HG02885 (cell line): Measurements from ENCODE around the gene KNDC1.
"Not testable (repeated sequence)": the region's sequence is repeated elsewhere in the genome, so short reads cannot be mapped to it uniquely, and the experiment has no call there.

Source experiments
- ATAC-seq: cut with Tn5 transposase; IDR thresholded peaks from one replicate; pipeline ENCODE4 v1.9.1; 2021; ENCODE audit warnings: mild to moderate bottlenecking; ENCODE audit not compliant: unreplicated experiment, poor library complexity

Gene KNDC1

GRCh38 chr10:133159950-133160825 lies at the start of gene KNDC1:
Gene KNDC1, plus strand, starts transcription at chr10:133160219. Its CDS starts 249 bp downstream, at chr10:133160468.
- ATAC-seq, result no peak

DNA sequence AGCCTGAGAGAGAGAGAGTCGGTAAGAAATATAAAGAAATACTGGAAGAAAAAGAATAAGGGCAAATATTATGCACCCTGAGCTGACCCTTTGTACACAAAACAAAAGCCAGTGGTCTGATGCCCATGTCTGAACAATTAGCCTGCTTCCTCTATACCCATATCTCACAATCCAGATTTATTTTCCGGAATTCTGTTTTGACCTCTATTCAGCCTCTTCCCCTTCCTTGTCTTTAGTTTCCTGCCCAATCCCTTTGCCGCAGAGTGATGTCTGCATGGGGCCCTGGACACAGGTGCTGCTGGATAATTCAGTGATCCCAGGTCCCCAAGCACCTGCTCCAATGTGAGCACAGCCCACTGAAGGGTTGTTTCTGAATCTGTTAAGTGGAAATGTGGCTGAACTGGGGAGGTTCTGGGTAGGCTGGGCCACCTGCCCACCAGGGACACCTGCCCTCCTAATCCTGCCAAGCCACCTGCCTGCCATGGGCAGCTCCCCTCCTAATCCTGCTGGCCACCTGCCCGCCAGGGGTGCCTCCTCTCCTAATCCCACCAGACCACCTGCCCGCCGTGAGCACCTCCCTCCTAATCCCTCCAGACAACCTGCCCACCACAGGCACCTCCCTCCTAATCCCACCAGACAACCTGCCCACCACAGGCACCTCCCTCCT lies 49.3 kb upstream of the KNDC1 start:
- no peak for ATAC-seq

DNA sequence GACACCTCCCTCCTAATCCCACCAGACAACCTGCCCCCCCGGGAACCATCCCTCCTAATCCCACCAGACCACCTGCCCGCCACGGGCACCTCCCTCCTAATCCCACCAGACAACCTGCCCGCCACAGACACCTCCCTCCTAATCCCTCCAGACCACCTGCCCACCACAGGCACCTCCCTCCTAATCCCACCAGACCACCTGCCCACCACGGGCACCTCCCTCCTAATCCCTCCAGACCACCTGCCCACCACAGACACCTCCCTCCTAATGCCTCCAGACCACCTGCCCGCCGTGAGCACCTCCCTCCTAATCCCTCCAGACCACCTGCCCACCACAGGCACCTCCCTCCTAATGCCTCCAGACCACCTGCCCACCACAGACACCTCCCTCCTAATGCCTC lies 48.4 kb upstream of the KNDC1 start:
- not testable (repeated sequence) for ATAC-seq

GRCh38 chr10:133113146-133113830 lies 46.7 kb upstream of the KNDC1 start:
- no peak for ATAC-seq

DNA sequence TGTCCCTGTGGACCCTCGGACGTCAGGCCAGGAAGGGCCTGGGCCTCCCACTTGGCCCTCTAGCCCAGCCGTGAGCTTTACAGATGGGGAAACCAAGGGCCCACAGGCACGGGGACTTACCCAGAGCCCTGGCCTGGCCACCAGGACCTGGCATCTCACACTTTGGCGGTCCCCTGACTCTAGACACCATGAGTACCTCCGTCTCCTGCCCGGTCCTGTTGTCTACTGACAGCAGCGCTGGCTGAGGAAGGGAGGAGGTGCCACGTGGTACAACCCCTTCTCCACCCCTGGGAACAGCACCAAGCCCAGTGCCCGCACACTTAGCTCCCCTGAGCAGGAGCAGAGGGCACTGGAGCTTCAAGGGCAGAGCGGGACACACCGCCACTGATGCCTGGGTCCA lies 46.2 kb upstream of the KNDC1 start:
- ATAC-seq, result no peak

DNA sequence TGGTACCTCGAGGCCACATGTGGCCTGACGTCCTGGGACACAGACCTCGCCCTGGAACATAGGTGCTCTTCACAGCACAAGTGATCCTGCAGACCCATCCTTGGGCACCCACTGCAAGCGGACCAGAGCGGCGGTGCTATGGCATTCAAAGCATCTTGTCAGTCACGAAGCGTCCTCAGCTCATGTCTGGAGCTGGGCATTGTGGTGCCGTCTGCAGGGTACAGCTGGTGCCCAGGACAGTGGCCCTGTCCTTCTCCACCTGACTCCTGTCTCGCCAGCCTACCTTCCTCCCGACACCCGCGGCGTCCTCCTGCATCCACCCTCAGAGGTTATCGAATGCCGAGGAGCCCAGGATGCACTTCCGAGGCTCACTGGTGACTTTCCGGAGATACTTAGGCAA lies 45.8 kb upstream of the KNDC1 start:
- no peak for ATAC-seq

GRCh38 chr10:133114726-133115452 lies 45.1 kb upstream of the KNDC1 start:
- ATAC-seq, result no peak

DNA sequence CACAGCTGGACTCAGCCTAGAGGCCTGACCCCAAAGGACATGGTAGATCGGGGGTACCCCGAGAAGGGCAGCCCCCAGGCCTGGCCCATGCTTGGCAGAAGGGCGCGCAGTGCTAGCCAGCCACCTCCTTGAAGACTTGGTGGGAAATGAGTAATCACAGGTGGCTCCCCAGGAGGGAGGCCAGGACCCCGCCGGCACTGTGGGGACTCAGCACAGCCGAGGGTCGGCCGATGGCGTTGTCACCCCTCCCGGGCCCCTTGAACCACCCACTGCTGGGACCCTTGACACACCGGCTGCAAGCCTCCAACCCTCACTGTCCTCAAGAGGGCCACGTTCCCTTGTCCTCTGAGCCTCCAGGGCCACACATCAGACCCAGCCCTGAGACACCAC lies 44.6 kb upstream of the KNDC1 start:
- ATAC-seq, result no peak

DNA sequence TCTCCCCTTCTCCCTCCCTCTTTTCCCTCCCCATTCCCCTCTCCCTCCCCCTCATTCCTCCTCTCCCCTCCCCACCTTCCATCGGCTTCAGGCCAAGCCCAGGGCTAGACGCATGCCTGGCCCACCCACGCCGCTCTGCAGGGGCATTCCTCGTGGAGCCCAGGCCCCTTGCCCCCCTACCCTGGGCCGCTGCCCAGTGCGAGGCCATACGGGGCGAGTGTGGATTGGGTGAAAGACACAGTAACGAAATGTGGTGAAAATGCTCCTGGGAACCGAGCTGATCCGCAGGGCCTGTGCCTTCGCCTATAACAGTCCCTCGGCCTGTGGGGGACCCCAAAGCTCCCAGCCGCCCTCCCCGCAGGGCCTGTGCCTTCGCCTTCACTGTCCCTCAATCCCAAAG lies 44.0 kb upstream of the KNDC1 start:
- ATAC-seq, result no peak

DNA sequence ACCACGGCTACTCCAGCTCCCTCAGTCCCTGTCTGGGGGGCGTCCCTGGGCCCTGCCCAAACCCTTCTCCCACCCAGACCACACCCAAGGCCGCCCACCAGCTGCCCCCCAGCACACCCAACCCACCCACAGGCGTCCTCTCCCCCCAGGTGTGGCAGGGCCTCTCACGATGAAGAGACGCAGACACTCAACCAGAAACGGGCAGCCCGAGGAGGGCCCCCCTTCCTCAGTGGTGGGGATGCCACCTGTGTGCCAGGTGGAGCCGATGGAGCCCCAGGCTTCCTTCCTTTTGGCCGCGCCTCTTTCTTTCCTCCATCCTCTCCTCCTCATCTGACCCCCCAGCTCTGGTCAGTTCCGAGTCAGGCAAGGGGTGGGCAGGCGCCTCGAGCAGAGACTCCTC lies 43.6 kb upstream of the KNDC1 start:
- no peak for ATAC-seq

DNA sequence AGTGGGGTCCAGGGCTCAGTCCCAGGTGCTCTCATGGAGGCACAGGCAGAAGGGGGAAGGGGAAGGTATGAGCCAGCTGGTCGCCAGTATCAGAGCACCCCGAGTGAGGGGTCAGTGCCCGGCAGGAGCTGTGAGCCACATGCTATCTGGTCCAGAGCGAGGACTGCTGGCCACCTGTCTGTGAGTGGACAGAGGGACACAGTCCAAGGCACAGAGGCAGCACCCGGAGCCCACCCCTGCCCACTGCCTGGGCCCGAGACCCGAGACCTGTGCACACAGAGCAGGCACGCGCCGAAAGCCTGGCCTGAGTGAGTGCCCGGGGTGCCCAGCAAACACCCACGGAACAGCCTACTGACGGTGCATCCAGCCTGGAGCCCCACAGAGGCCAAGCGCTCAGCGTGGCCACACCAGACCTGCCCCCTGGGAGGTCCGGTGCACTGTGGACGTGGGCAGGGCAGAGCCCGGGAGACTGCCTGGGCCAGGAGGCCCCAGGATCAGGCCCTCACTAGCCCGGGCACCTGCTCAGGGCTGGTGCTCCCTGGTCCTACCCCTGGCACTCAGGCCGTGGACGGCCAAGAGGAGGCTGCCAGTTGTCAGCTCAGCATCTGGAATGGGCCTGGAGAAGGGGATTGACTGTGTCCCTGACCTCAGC lies 42.9 kb upstream of the KNDC1 start:
- ATAC-seq, result no peak

- no peak for ATAC-seq
Observed at GRCh38 chr10:133117688-133118071, 42.3 kb upstream of the KNDC1 start.

DNA sequence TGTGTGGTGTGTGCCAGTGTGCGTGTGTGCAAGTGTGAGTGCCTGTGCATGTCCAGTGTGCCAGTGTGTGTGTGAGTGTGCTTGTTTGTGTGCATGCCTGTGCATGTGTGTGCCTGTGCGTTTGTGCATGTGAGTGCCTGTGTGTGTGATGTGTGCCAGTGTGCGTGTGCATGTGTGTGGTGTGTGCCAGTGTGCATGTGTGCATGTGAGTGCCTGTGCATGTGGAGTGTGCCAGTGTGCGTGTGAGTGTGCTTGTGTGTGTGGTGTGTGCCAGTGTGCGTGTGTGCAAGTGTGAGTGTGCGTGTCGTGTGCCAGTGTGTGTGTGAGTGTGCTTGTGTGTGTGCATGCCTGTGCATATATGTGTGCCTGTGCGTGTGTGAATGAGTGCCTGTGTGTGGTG lies 38.5 kb upstream of the KNDC1 start:
- no peak for ATAC-seq

GRCh38 chr10:133122171-133122935 lies 37.7 kb upstream of the KNDC1 start:
- ATAC-seq, result no peak

GRCh38 chr10:133123050-133123745 lies 36.8 kb upstream of the KNDC1 start:
- ATAC-seq, result no peak

DNA sequence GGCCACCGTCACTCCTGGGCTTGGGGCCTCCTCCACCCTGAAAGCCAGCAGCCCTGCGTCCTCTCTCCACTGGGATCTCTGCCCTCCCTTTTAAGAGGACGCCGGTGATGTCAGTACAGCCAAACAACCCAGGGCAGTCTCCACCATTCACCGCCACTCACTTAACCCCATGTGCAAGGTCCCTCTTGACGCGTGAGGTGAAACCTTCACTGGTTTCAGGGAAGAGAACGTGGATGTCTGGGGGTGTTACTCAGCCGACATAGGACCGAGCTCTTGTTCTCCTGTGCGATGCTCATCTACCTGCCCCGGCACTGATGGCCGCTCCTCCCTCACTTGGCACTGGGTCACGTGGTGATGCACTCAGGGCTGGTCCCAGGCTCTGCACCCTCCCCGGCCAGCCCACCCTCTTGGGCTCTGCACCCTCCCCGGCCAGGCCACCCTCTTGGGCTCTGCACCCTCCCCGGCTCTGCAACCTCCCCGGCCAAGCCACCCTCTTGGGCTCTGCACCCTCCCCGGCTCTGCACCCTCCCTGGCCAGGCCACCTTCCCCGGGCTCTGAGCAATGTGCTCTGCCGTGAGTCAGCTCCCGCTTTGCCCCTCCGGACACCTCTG lies 36.2 kb upstream of the KNDC1 start:
- ATAC-seq, result no peak

GRCh38 chr10:133124357-133125211 lies 35.4 kb upstream of the KNDC1 start:
- ATAC-seq, result no peak
